Skeletal muscle satellite cell (primary cell): Measurements from ENCODE around the gene GSK3B.

Experiments
- H3K27me3 ChIP-seq: 2 replicates; pipeline ENCODE4 v1.7.0; 2013; ENCODE audit warnings: low read length; ENCODE audit not compliant: control insufficient read depth, insufficient read depth
- H3K36me3 ChIP-seq: 2 replicates; pipeline ENCODE4 v1.7.0; 2013; ENCODE audit warnings: mild to moderate bottlenecking, control low read depth, low read length; ENCODE audit not compliant: insufficient read depth
- H3K4me1 ChIP-seq: 2 replicates; pipeline ENCODE4 v1.7.0; 2013; ENCODE audit warnings: low read length; ENCODE audit not compliant: control insufficient read depth, insufficient read depth
- H3K4me2 ChIP-seq: 2 replicates; pipeline ENCODE4 v1.7.0; 2013; ENCODE audit warnings: mild to moderate bottlenecking, low read length
- H3K4me3 ChIP-seq: 2 replicates; pipeline ENCODE4 v1.7.0; 2013; ENCODE audit warnings: low read length
- H3K9ac ChIP-seq: 2 replicates; pipeline ENCODE4 v1.7.0; 2013; ENCODE audit warnings: mild to moderate bottlenecking, low read depth, low read length, moderate library complexity
- H3K9me3 ChIP-seq: replicated peaks from 2 replicates; pipeline ENCODE4 v1.7.0; 2013; ENCODE audit warnings: mild to moderate bottlenecking, control low read depth, low read length

GSK3B gene

DNA sequence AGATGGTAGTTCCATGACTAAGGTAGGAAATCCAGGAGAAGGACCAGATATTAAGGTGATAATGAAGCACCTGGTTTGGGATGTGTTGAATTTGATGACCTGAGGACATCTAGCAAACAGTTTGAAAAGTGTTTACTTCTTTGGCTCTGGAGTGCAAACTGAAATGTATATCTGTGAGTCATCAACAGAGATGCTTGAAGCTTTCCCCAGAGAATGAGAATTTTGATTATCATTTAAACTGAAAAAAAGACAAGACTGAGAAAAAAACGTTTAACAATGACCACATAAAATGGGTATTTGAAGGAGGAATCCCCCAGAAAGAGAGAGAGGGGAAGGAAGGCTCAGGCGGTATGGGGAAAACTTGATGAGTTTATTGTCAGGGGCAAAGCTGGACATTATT is 20.7 kb upstream of the GSK3B start:
- no peaks in the 10 kb centered on the region for H3K36me3 ChIP-seq
- H3K4me1 ChIP-seq, result peaks cover 24% of the 10 kb centered on the region
- no peak overlapping the region for H3K9ac ChIP-seq
- no peak overlapping the region for H3K4me2 ChIP-seq
- no peaks in the 10 kb centered on the region for H3K9me3 ChIP-seq
- H3K27me3 ChIP-seq, result no peaks in the 10 kb centered on the region
- no peak overlapping the region for H3K4me3 ChIP-seq

DNA sequence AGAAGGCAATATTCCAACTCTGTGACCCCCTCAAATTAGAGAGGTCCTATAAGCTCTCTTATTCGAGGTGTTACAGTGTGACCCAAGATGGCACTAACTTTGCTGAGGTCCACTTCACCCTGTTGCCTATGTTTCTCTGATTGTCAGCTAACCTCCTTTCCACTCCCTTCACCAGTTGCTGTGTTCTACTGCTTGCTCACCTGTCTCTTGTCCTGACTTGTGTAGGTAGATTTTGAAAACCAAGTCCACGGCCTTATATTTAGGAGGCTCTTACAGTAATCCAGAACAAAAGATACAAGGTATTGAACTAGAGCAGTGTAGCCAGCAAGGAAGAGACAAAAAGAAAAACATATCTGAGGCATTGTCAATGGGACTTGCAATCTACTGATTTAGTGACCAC is 20.1 kb upstream of the GSK3B start:
- no peaks in the 10 kb centered on the region for H3K9me3 ChIP-seq
- H3K27me3 ChIP-seq, result no peaks in the 10 kb centered on the region
- H3K4me3 ChIP-seq, result no peak overlapping the region
- H3K4me1 ChIP-seq, result peaks cover 24% of the 10 kb centered on the region
- no peak overlapping the region for H3K4me2 ChIP-seq
- H3K36me3 ChIP-seq, result no peaks in the 10 kb centered on the region
- H3K9ac ChIP-seq, result no peak overlapping the region

DNA sequence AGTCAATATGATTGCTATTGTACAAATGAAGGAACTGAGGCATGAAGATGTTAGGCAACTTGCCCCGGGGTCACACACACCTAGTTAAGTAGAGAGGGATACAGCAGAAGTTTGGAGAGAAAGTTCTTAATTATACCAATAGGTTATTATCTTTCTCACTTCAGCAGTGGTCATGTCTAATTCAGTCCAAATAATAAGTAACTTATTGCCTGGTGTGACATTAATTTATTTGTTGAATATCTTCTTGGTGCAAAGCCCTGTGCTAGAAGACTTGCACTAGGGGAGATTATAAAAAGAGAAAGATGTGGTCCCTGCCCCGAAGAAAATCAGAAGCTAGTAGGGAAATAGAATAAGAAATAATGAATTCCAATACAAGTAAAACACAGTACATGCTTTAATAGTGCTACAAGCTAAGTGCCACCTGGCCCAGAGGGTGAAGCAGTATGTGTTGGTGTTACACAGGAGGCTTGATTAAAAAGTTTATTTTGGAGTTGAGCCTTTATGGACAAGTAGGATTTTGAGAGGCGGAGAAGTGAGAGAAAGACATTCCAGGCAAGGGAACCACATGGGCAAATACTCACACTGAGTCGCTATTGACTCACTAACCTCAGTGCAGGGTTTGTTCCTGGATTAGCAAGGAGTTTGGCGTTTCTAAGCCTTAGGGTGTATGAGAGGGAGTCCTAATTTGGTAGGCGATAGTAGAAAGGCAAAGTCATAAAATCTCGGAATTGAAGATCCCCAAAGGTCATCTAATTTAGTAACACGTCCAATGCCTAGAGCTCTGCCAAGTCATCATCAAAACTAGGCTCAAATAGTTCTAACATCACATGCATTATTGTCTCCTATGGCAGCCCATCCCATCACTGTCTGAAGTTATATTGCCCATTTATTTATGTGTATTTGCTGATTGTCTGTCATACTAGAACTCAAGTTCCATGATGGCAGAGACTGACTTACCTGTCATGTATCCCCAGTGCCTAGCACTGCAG is 19.2 kb upstream of the GSK3B start:
- Histone ChIP-seq H3K36me3 (no peaks in the 10 kb centered on the region), H3K4me1 (peaks cover 24% of the 10 kb centered on the region), H3K4me3 (no peak overlapping the region), H3K27me3 (no peaks in the 10 kb centered on the region), H3K9me3 (no peaks in the 10 kb centered on the region), H3K9ac (no peak overlapping the region), H3K4me2 (peak overlapping the region; percentile 23)

DNA sequence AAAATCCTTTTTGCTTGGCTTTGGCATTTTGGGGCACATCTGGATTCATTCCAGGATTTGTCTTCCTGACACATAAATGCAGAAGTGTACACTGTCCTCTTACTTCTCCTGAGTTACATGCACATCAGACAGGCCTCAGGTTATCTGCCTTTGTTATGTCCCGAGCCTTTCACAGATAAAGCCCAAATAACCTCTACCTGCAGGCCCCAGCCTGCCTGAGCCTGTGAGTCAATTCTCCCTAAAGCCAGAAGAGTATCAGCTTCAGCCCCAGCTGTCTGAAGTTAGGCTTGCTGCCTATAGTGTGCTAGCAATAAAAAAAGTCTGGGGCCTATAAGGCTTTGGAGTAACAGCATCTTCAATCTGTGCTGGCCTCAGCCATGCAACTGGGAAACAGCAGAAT is 17.7 kb upstream of the GSK3B start:
- H3K9me3 ChIP-seq, result no peaks in the 10 kb centered on the region
- no peak overlapping the region for H3K9ac ChIP-seq
- H3K4me3 ChIP-seq, result no peak overlapping the region
- no peaks in the 10 kb centered on the region for H3K36me3 ChIP-seq
- peaks cover 24% of the 10 kb centered on the region for H3K4me1 ChIP-seq
- no peak overlapping the region for H3K4me2 ChIP-seq
- no peaks in the 10 kb centered on the region for H3K27me3 ChIP-seq

DNA sequence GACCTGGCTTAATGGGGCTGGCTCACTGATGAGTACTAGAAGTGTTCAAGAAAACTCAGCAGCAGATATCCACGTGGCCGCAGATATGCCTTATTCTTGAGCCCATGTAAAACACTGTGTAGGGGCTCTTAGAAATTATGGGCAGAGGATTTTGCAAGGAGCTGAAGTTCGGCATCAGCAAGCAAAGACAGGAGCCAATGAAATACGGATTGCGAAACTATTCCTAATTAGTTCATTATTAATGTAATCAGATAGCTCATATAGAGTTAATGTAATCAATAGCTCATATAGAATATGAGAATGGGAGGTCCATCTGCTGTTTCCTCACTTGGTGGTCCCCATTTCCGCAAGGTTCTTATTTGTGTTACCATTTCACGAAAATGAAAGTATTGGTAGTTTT is 9.0 kb upstream of the GSK3B start:
- Histone ChIP-seq H3K36me3 (peaks cover 4% of the 10 kb centered on the region), H3K27me3 (no peaks in the 10 kb centered on the region), H3K4me3 (no peak overlapping the region), H3K9me3 (no peaks in the 10 kb centered on the region), H3K4me1 (no peaks in the 10 kb centered on the region), H3K4me2 (no peak overlapping the region), H3K9ac (no peak overlapping the region)

DNA sequence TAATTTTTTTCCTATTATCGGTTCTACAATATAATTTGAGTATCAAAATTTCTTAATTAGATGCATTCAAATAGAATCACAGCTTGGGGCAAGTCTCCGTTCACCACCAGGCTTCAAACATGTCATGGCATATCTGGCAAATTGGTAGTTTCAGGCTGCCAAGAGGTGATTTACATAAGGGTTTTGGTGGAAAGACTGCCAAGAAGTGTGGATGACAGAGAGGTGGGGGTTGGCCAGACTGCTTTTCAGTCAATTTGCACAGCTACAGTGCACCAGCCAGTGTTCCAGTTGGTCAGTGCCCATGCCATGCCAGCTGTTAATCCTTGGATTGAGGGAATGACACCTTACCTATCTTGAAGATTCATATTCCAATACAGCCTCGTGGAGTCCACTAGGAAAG is 8.4 kb upstream of the GSK3B start:
- Histone ChIP-seq H3K4me2 (no peak overlapping the region), H3K4me3 (no peak overlapping the region), H3K9ac (no peak overlapping the region), H3K36me3 (peaks cover 4% of the 10 kb centered on the region), H3K4me1 (no peaks in the 10 kb centered on the region), H3K27me3 (no peaks in the 10 kb centered on the region), H3K9me3 (no peaks in the 10 kb centered on the region)

DNA sequence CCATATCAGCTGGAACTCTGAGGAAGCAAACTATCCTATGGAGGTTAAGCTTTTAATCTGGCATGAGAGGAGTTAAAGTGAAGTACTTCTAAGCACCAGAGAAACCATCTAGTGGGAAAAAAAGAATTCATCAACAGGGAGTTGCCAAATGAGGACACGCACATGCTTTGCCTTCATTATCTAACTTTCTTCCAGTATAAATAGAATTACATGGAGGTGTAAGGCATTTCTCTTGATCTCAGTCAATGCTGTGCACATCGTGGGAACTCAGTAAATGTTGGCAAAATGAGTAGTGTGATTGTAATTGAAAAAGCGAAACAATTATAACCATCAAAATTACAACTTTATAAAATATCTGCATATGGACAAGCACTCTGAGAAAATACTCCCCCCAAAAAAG is 8.0 kb upstream of the GSK3B start:
- Histone ChIP-seq H3K36me3 (peaks cover 4% of the 10 kb centered on the region), H3K4me3 (no peak overlapping the region), H3K9ac (no peak overlapping the region), H3K27me3 (no peaks in the 10 kb centered on the region), H3K4me1 (no peaks in the 10 kb centered on the region), H3K4me2 (no peak overlapping the region), H3K9me3 (no peaks in the 10 kb centered on the region)

DNA sequence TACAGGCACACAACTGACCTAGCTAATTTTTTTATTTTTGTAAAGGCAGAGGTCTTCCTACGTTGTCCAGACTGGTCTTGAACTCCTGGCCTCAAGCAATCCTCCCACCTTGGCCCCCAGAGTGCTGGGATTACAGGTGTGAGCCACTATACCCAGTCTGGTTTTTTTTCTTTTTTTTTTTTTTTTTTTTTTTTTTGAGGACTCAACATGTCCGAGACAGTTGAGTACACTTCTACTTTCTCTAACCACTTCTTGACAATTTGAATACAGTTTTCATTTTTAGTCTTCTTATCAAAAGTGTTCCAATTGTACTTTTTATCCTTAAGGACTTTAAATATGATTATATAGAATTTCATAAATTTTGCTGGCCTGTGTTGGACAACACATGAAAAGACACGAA is 7.4 kb upstream of the GSK3B start:
- Histone ChIP-seq H3K36me3 (peaks cover 4% of the 10 kb centered on the region), H3K4me1 (peaks cover 4% of the 10 kb centered on the region), H3K9me3 (no peaks in the 10 kb centered on the region), H3K4me3 (no peak overlapping the region), H3K4me2 (no peak overlapping the region), H3K9ac (no peak overlapping the region), H3K27me3 (no peaks in the 10 kb centered on the region)

DNA sequence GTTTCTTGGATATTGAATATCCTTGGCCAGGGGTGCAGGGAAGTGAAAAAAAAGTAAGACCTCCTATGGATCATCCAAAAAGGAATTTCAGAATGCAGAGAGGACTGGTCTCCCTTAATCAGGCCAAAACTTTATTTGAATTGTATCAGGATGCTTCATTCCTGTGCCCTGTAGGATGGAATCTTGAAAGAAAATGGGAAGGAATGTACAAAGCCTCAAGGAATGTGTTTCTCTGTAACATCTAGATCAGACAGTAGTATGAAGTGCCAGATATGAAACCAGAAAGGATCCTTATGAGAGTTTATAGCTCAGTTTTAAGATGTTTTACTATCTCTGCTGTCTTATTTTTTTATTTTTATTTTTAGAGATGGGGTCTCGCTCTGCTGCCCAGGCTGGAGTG is 6.5 kb upstream of the GSK3B start:
- peaks cover 11% of the 10 kb centered on the region for H3K4me1 ChIP-seq

DNA sequence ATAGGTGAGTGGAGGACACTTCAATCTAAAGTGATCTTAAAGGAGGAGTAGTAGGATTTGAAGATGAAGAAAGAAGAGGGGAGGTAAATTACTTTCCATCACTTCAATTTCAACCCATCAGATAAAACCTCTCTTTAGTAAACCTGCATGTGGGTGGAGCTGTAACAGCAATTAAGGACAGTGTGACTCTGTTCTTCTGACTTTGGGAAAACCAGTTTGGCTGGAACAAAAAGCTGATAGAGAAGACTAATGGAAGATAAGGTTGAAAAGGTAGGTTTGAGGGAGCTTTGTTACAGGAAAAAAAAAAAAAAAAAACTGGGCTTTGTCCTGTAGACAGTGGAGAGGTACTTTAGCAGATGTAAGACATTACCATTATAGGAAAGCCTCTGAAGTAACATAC is 4.5 kb upstream of the GSK3B start:
- H3K9ac ChIP-seq, result no peak overlapping the region
- H3K27me3 ChIP-seq, result no peaks in the 10 kb centered on the region
- no peak overlapping the region for H3K4me3 ChIP-seq
- H3K4me1 ChIP-seq, result peaks cover 11% of the 10 kb centered on the region
- H3K36me3 ChIP-seq, result peaks cover 4% of the 10 kb centered on the region
- H3K9me3 ChIP-seq, result no peaks in the 10 kb centered on the region
- H3K4me2 ChIP-seq, result no peak overlapping the region

More for the DNA sequence above, 6.5 kb upstream of the GSK3B start:
- Histone ChIP-seq H3K27me3 (no peaks in the 10 kb centered on the region), H3K36me3 (peaks cover 4% of the 10 kb centered on the region), H3K4me2 (no peak overlapping the region), H3K4me3 (no peak overlapping the region), H3K9ac (no peak overlapping the region), H3K9me3 (no peaks in the 10 kb centered on the region)

DNA sequence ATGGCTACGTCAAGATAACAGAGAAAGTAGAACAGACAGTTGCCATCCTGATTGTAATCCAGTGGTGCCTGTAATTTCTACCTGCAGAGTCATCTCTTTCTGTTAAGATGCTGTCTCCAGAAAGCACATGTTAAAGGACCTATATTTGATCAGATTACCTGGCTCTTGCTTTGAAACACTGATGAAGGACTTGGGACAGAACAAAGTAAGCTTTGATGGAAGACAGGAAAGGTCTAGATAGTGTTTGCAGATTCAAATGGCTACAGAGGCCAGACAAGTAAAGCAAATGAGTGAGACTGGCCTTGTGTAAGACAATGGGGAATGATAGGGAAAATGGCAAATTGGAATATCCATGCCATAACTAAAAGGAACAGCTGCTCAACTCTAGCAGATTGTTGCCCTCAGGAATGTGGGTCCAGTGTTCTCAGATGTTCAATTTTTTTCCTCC is 1.8 kb upstream of the GSK3B start:
- peak overlapping the region; percentile 84 for H3K4me3 ChIP-seq
- peak overlapping the region; percentile 98 for H3K9ac ChIP-seq
- H3K27me3 ChIP-seq, result no peaks in the 10 kb centered on the region
- H3K36me3 ChIP-seq, result peaks cover 4% of the 10 kb centered on the region
- H3K4me2 ChIP-seq, result peak overlapping the region; percentile 90
- no peaks in the 10 kb centered on the region for H3K9me3 ChIP-seq
- H3K4me1 ChIP-seq, result peaks cover 11% of the 10 kb centered on the region
